MM.1S (cell line): ENCODE measurements around the gene ITGA3.

Experiments
- DNase-seq: peaks from one replicate; pipeline ENCODE4 v3.0.0-alpha.2; 2015
- H2AFZ ChIP-seq: fragments of 300-600 bp; sonication (generic); 2 replicates; pipeline ENCODE4 v1.6.0; 2016; ENCODE audit warnings: antibody characterized with exemption, low read length
- H3F3A ChIP-seq: fragments of 300-600 bp; sonication (generic); 2 replicates; pipeline ENCODE4 v1.6.1; 2016; ENCODE audit warnings: mild to moderate bottlenecking, antibody characterized with exemption, low read length, moderate library complexity, mixed read lengths; ENCODE audit not compliant: insufficient read depth
- H3K27ac ChIP-seq: fragments of 300-600 bp; sonication (generic); 2 replicates; pipeline ENCODE4 v1.5.1; 2016; ENCODE audit warnings: mild to moderate bottlenecking, low read length
- H3K27me3 ChIP-seq: fragments of 300-600 bp; sonication (generic); replicated peaks from 2 replicates; pipeline ENCODE4 v1.6.0; 2016; ENCODE audit warnings: low read length; ENCODE audit not compliant: insufficient read depth
- H3K36me3 ChIP-seq: fragments of 300-600 bp; sonication (generic); replicated peaks from 2 replicates; pipeline ENCODE4 v1.6.1; 2016; ENCODE audit warnings: mild to moderate bottlenecking, low read length, mixed read lengths; ENCODE audit not compliant: insufficient read depth
- H3K4me1 ChIP-seq: fragments of 300-600 bp; sonication (generic); 2 replicates; pipeline ENCODE4 v1.6.1; 2016; ENCODE audit warnings: low read length, mixed read lengths
- H3K4me2 ChIP-seq: fragments of 300-600 bp; sonication (generic); 2 replicates; pipeline ENCODE4 v1.6.0; 2016; ENCODE audit warnings: low read depth, low read length
- H3K4me3 ChIP-seq: fragments of 300-600 bp; sonication (generic); 2 replicates; pipeline ENCODE4 v1.5.1; 2016; ENCODE audit warnings: low read length, mixed read lengths
- H3K79me2 ChIP-seq: fragments of 300-600 bp; sonication (generic); 2 replicates; pipeline ENCODE4 v1.6.1; 2016; ENCODE audit warnings: mixed run types, low read length, mixed read lengths
- H3K9ac ChIP-seq: fragments of 300-600 bp; sonication (generic); 2 replicates; pipeline ENCODE4 v1.6.1; 2016; ENCODE audit warnings: low read length, mixed read lengths
- H3K9me2 ChIP-seq: fragments of 300-600 bp; sonication (generic); replicated peaks from 2 replicates; pipeline ENCODE4 v1.6.1; 2016; ENCODE audit warnings: mild to moderate bottlenecking, low read length, mixed read lengths; ENCODE audit not compliant: insufficient read depth
- H3K9me3 ChIP-seq: fragments of 300-600 bp; sonication (generic); replicated peaks from 2 replicates; pipeline ENCODE4 v1.6.1; 2016; ENCODE audit warnings: mild to moderate bottlenecking, low read length, mixed read lengths; ENCODE audit not compliant: insufficient read depth
- H4K20me1 ChIP-seq: fragments of 300-600 bp; sonication (generic); 2 replicates; pipeline ENCODE4 v1.6.1; 2016; ENCODE audit warnings: mild to moderate bottlenecking, low read length, moderate library complexity, mixed read lengths; ENCODE audit not compliant: insufficient read depth
- CTCF ChIP-seq: fragments of 300-600 bp; sonication (generic); IDR thresholded peaks from 2 replicates; pipeline ENCODE4 v1.5.1; 2016; ENCODE audit warnings: antibody characterized with exemption, low read length, mixed read lengths
- EZH2 ChIP-seq: fragments of 300-600 bp; sonication (generic); optimal IDR thresholded peaks from 2 replicates; pipeline ENCODE3; 2017; ENCODE audit warnings: low read depth, mild to moderate bottlenecking, antibody characterized with exemption, low read length, mixed read lengths
- EZH2phosphoT487 ChIP-seq: fragments of 300-600 bp; sonication (generic); IDR thresholded peaks from 2 replicates; pipeline ENCODE4 v1.6.1; 2018; ENCODE audit warnings: antibody characterized with exemption, low read length

ITGA3 gene

DNA sequence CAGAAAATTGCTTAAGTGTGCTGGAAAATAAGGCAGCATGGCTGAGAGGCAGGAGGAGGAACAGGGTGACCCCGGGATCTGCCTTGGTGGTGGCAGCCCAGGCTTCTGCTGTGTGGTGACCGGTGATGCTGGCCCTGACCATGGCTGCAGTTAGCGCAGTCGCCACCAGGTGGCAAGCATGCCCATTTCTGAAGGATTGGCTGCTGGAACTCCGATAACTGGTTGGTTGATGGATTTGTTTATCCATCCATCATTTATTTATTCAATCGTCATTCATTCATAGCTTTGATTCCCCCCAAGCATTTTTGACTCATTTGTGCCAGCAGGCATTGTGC is 29.1 kb upstream of the ITGA3 start:
- H3K4me3 ChIP-seq: peak overlapping the region; percentile 52

GRCh38 chr17:50027172-50027880 is 28.6 kb upstream of the ITGA3 start:
- H3K27ac ChIP-seq: no peak overlapping the region
- peak overlapping the region; percentile 87; the same call in 1 of the 2 replicates for H3K4me2 ChIP-seq
- no peaks in the 10 kb centered on the region for H3K36me3 ChIP-seq
- H3K27me3 ChIP-seq: no peaks in the 10 kb centered on the region
- H3K4me1 ChIP-seq: peaks cover 6% of the 10 kb centered on the region
- H4K20me1 ChIP-seq: no peaks in the 10 kb centered on the region
- H3K9me2 ChIP-seq: no peaks in the 10 kb centered on the region
- H2AFZ ChIP-seq: peak overlapping the region; percentile 60
- peaks cover 14% of the 10 kb centered on the region for H3F3A ChIP-seq
- no peak overlapping the region for H3K9ac ChIP-seq
- TF ChIP-seq EZH2phosphoT487 (no peak), CTCF (no peak), EZH2 (no peak)
- no peak for DNase-seq
- peak overlapping the region; percentile 52 for H3K4me3 ChIP-seq
- H3K9me3 ChIP-seq: no peaks in the 10 kb centered on the region
- no peaks in the 10 kb centered on the region for H3K79me2 ChIP-seq

More for the DNA sequence above, 29.1 kb upstream of the ITGA3 start:
- Histone ChIP-seq H3K27me3 (no peaks in the 10 kb centered on the region), H3K79me2 (no peaks in the 10 kb centered on the region), H3F3A (peaks cover 14% of the 10 kb centered on the region), H3K9ac (no peak overlapping the region), H3K36me3 (no peaks in the 10 kb centered on the region), H3K9me3 (no peaks in the 10 kb centered on the region), H4K20me1 (no peaks in the 10 kb centered on the region), H3K27ac (no peak overlapping the region), H3K9me2 (no peaks in the 10 kb centered on the region), H3K4me2 (peak overlapping the region; percentile 87; the same call in 1 of the 2 replicates), H2AFZ (peak overlapping the region; percentile 60), H3K4me1 (peaks cover 6% of the 10 kb centered on the region)
- TF ChIP-seq CTCF (peak; percentile 92), EZH2 (no peak), EZH2phosphoT487 (no peak)
- DNase-seq: peak; percentile 64

GRCh38 chr17:50027881-50028735 is 27.8 kb upstream of the ITGA3 start:
- Histone ChIP-seq H3K4me2 (no peak overlapping the region), H2AFZ (no peak overlapping the region), H3K4me3 (no peak overlapping the region), H3F3A (peaks cover 14% of the 10 kb centered on the region), H3K9me3 (no peaks in the 10 kb centered on the region), H3K79me2 (no peaks in the 10 kb centered on the region), H3K27me3 (no peaks in the 10 kb centered on the region), H3K27ac (no peak overlapping the region), H4K20me1 (no peaks in the 10 kb centered on the region), H3K36me3 (no peaks in the 10 kb centered on the region), H3K4me1 (peaks cover 6% of the 10 kb centered on the region), H3K9me2 (no peaks in the 10 kb centered on the region), H3K9ac (no peak overlapping the region)
- TF ChIP-seq EZH2phosphoT487 (no peak), CTCF (no peak), EZH2 (no peak)
- no peak for DNase-seq
